Measurements from ENCODE around the gene CD3D.
A peak's percentile ranks its signal among the peaks of the same experiment; 100 is the strongest.

The CD3D gene

DNA sequence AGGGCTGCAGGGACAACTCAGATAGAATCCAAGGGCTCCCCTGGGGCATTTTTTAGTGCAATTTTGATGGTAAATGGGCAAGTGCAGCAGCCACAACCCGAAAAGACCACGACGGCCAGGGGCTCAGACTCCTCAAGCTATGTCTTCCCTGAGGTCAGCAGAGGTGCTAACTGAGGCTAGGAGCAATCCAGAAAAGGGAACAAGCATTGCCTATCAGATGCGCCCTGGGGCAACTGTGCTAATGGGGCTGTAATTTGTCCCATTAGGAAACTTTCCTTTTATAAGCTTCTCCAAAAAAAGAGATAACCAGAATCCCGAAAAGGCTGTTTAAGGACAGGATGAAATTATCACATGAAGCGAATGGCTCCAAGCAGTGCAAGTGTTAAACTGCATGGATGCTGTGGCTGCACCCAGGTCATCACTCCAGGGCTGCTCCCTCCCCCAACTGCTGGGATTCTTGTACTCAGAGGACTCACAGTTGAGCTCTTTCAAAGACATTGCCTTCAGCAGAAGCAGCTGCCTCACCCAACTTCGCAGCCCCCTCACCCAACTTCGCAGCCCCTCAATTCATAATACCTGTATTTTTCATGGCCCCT is 40.8 kb downstream of the CD3D start:
- no peak overlapping the region for H3K27ac ChIP-seq
- TF ChIP-seq, protein P1, sequence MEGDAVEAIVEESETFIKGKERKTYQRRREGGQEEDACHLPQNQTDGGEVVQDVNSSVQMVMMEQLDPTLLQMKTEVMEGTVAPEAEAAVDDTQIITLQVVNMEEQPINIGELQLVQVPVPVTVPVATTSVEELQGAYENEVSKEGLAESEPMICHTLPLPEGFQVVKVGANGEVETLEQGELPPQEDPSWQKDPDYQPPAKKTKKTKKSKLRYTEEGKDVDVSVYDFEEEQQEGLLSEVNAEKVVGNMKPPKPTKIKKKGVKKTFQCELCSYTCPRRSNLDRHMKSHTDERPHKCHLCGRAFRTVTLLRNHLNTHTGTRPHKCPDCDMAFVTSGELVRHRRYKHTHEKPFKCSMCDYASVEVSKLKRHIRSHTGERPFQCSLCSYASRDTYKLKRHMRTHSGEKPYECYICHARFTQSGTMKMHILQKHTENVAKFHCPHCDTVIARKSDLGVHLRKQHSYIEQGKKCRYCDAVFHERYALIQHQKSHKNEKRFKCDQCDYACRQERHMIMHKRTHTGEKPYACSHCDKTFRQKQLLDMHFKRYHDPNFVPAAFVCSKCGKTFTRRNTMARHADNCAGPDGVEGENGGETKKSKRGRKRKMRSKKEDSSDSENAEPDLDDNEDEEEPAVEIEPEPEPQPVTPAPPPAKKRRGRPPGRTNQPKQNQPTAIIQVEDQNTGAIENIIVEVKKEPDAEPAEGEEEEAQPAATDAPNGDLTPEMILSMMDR (conservative IDR thresholded peaks at IDR 0.05): no peak

DNA sequence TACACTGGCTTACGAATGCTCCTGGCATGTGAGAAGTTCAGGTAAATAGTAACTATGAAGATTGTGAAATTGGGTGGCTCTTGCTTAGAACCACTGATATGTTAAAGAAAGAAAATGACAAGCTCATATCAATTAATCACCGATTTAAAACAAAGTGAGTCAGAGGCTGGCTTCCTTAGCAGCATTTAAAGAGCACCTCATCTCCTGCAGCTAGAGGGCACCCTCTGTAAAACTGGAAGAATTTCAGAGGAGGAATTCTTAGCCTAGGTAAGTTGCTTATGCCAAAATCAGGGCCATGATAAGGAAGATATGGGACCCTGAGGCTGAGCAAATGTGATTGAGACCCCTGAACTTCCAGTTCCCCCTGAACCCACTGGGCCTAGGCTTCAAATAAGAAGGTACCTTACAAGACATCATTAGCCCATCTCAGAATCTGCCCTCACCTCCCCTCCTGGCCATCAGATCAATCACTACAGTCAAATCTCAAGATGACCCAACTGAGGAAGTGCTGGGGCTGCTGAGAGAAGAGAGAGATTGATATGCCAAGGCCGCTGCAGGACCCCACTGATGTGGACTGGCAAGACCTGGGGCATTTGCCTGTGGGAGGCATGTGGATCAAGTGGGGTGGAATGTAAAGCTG is 46.6 kb downstream of the CD3D start:
- H3K27ac ChIP-seq: no peak overlapping the region
- TF ChIP-seq, protein P1 (conservative IDR thresholded peaks at IDR 0.05): peak; percentile 89

DNA sequence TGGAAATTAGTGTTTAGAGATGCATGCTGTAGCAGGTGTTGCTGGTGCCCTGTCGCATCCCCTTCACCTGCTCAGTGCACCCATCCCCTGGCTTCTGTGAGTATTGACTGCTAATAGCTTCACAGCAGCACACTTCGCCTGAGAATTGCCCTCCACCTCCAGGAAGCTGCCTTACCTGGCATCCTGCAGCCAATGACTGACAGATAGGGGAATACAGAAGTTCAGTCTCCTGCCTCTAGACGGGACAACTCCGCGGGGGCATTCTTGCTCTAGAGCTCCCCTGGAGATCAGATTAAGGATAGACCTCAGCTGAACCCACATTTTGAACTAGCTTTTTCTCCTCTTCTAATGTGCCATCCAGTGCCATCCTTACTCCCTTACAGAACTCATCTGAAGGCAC is 47.3 kb downstream of the CD3D start:
- TF ChIP-seq, protein P1 (conservative IDR thresholded peaks at IDR 0.05): no peak
- H3K27ac ChIP-seq: no peak overlapping the region

DNA sequence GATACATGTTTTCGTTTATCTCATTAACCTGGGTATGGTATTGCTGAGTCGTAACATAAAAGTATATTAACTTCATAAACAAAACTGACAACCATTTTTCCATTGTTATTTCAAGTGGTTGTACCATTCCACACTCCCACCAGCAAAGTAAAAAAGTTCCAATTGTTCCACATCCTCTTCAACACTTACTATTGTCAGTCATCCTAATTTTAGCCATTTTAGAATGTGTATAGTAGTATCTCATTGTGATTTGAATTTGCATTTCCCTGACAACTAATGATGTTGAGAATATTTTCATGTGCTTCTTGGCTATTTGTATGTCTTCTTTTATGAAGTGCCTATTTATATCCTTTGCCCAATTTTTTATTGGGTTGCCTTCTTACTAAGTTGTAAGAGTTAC is 48.5 kb downstream of the CD3D start:
- TF ChIP-seq, protein P1 (conservative IDR thresholded peaks at IDR 0.05): no peak
- H3K27ac ChIP-seq: no peak overlapping the region

DNA sequence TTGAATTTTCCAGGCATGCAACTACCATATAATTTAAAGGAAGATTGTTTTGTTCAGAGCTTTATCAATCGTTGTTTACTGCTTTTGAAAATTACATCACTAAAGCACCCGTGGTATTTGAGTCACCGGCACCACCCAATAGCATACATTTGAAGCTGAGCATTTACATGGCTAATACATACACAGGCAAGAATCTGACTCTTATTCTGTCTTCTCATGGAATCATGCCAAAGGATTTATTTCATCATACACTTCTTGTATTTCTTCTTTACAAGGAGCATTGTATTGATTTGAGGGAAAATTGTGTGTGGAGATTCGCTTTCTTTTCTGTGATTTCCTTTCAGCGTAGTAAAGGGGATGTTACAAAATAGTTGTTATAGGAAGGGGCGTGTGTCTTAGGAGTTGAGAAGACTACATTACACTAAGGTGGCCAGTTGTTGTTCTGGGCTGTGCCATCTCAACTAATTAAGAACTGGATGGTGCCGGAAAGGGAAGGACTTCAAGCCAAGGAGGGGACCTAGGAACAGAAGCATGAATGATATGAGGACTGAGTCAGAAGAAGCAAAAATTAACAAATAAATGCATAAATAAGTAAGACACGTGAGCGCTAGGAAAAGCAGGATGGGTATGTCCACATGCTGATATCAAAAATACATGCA is 50.9 kb downstream of the CD3D start:
- TF ChIP-seq, protein P1 (conservative IDR thresholded peaks at IDR 0.05): no peak
- no peak overlapping the region for H3K27ac ChIP-seq

DNA sequence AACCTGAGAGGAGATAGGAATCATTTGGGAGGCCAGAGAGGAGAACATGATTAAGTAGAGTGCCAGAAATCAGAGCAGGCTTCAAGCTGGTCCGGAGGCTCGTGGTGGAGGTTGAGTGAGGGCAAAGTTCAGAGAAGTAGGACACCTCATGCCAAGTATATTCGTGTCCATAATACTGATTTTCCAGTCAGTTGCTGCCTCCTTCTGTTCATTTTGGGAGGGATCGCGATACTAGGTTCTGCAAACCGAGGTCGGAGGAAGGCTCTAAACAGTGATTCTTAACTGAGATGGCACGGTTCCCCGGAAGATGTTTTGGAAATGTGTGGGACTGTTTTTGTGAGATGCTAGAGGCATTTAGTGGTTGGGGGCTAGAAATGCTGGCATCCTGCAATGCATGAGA is 51.6 kb downstream of the CD3D start:
- TF ChIP-seq, protein P1 (conservative IDR thresholded peaks at IDR 0.05): peak; percentile 74
- no peak overlapping the region for H3K27ac ChIP-seq

DNA sequence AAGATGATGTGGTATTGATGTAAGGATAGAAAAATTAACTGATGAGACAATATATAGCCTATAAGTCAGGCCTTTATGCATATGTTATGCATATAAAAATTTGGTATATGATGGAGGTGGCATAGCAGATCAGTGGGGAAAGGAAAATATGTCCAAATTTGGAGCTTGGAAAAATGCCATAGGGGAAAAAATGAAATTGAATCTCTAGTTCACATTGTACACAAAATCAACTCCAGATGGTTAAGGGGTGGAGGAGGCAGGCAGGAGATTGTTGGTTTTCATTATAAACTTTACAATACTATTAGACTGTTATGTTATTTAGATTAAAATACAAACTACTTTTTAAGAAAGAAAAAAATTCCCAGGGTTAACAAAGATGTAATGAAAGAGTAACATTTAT is 53.1 kb downstream of the CD3D start:
- TF ChIP-seq, protein P1 (conservative IDR thresholded peaks at IDR 0.05): no peak
- no peak overlapping the region for H3K27ac ChIP-seq
